Tibial artery (tissue), 4 donors: ENCODE results near the gene STIMATE.

Experiments
- DNase-seq, 2 donors: peaks; one replicate each; pipeline ENCODE4 v3.0.0-alpha.2; 2019
- H3K27ac ChIP-seq, 2 donors: fragments of 200-600 bp; sonication (generic) in 1 of 2; 1 replicate in 1 of 2; 2 replicates in 1 of 2; pipeline ENCODE4 v1.5.1; 2018 to 2019; ENCODE audit warnings: mild to moderate bottlenecking in 1 of 2
- H3K27me3 ChIP-seq, 2 donors: fragments of 200-600 bp; sonication (generic) in 1 of 2; one replicate each; pipeline versions ENCODE4 v1.5.1 to v1.6.0; 2016 to 2019
- H3K36me3 ChIP-seq, 3 donors: fragments of 200-600 bp; sonication (generic) in 2 of 3; one replicate each; pipeline ENCODE4 v1.5.1; 2016 to 2019; ENCODE audit warnings: mild to moderate bottlenecking in 2 of 3
- H3K4me1 ChIP-seq, 4 donors: fragments of 200-600 bp; sonication (generic) in 2 of 4; 1 replicate in 3 of 4; 2 replicates in 1 of 4; pipeline ENCODE4 v1.5.1; 2016 to 2019
- H3K4me3 ChIP-seq, 2 donors: fragments of 200-600 bp; sonication (generic) in 1 of 2; 1 replicate in 1 of 2; 2 replicates in 1 of 2; pipeline ENCODE4 v1.5.1; 2018 to 2019; ENCODE audit warnings: mild to moderate bottlenecking in 2 of 2
- H3K9me3 ChIP-seq, 3 donors: fragments of 200-600 bp; sonication (generic) in 1 of 3; one replicate each; pipeline ENCODE4 v1.5.1; 2016 to 2019
- intact Hi-C: fragments of 100-400 bp; cut with DNase I; formaldehyde crosslinking; loops from one replicate; pipeline ENCODE4 v1.15.0; 2023; ENCODE audit warnings: low total_unique reads
- TF ChIP-seq, protein P1 (sequence below), 2 experiments: fragments of 200-600 bp in 1 of 2; fragments of 450-650 bp in 1 of 2; IDR thresholded peaks; one replicate each; pipeline ENCODE4 v1.5.1; 2017 to 2019; ENCODE audit warnings: antibody characterized with exemption in 2 of 2, mild to moderate bottlenecking in 1 of 2, moderate library complexity in 1 of 2

STIMATE gene

DNA sequence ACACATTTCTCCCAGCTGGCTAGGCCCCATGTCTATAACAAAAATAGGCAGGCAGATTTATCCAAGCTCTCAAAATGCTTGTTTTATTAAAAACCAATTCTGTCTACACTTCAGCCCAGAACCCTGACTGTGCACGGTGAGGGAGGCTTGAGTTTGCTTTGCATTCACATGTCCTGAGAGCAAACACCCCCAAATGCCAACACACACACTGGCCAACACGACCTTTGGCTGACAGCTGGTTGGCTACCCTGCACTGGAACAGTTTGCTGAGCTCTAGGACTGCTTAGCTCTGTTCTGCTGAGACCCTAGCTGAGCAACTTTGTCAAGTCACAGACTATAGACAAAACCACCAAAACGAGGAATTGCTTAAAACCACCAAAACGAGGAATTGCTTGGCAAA lies 3.6 kb downstream of the STIMATE start:
- H3K4me3 ChIP-seq: no peak overlapping the region
- TF ChIP-seq, protein P1, sequence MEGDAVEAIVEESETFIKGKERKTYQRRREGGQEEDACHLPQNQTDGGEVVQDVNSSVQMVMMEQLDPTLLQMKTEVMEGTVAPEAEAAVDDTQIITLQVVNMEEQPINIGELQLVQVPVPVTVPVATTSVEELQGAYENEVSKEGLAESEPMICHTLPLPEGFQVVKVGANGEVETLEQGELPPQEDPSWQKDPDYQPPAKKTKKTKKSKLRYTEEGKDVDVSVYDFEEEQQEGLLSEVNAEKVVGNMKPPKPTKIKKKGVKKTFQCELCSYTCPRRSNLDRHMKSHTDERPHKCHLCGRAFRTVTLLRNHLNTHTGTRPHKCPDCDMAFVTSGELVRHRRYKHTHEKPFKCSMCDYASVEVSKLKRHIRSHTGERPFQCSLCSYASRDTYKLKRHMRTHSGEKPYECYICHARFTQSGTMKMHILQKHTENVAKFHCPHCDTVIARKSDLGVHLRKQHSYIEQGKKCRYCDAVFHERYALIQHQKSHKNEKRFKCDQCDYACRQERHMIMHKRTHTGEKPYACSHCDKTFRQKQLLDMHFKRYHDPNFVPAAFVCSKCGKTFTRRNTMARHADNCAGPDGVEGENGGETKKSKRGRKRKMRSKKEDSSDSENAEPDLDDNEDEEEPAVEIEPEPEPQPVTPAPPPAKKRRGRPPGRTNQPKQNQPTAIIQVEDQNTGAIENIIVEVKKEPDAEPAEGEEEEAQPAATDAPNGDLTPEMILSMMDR (IDR thresholded peaks at IDR 0.05): no peak
- intact Hi-C loops: loop anchor here (2.0 kb wide), 1 partner anchor 61 kb away; no protein-coding TSS in a partner anchor
- peak overlapping the region; percentile 85 to 89 for H3K27ac ChIP-seq
- H3K27me3 ChIP-seq: no peaks in the 10 kb centered on the region
- no peaks in the 10 kb centered on the region for H3K36me3 ChIP-seq
- H3K9me3 ChIP-seq: no peaks in the 10 kb centered on the region
- H3K4me1 ChIP-seq: peaks cover 0 to 81% (median 73%) of the 10 kb centered on the region in 4 donors
- peak in 1 of 2 donors; percentile 77 for DNase-seq

DNA sequence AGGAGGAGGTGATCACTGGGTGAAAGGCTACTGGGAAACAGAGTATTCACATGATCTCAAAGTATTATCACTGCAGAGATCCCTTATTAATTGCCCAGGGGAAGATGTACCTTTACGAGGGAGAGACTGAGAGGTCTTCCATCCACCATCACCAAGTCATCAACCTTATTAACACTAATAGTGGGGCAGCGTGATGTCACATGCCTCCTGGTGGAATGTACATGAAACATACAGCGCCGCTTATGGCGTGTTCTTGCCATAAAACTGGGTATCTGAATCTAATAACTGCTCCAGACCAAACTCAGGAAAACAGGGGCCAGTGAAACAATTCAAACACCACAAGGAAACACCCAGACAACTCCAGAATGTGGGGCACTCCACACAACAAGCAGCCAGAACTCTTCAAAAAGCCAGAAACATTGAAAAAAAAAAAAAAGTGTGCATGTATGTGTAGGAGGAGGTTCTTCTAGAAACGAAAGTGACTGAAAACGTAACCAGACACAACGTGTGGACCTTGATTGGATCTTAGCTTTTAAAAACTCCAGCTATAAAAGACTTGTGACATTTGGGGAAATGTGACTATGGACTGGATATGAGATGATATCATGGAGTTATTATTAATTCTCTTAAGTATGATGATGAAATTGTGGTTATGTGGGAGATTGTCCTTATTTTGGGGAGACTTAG lies 4.6 kb downstream of the STIMATE start:
- H3K36me3 ChIP-seq: no peaks in the 10 kb centered on the region
- TF ChIP-seq, protein P1 (IDR thresholded peaks at IDR 0.05): peak; percentile 3 to 22
- no peak for DNase-seq
- H3K27me3 ChIP-seq: no peaks in the 10 kb centered on the region
- no peaks in the 10 kb centered on the region for H3K9me3 ChIP-seq
- peak overlapping the region; percentile 31 to 34 for H3K4me3 ChIP-seq
- intact Hi-C loops: loop anchor here (2.0 kb wide), 1 partner anchor 60 kb away; no protein-coding TSS in a partner anchor
- H3K4me1 ChIP-seq: peaks cover 0 to 82% (median 69%) of the 10 kb centered on the region in 4 donors
- peak overlapping the region; percentile 85 to 89 for H3K27ac ChIP-seq

DNA sequence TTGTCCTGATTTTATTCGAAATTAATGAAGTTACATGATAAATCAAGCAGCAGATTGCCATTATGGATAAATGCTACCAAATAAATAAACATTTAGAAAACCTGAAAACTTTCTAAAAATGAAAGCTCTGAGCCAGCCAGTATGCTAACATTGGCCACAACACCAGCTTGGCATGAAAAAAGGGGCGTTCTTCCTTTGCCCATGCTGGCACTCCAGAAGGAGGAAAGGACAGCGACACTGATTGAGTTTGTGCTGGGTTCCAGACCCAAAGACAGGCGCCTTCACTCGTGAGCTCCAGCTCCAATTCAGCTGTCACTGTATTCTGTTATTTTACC lies 5.1 kb downstream of the STIMATE start:
- peak in 1 of 2 donors; percentile 74 for DNase-seq
- Histone ChIP-seq H3K36me3 (no peaks in the 10 kb centered on the region), H3K9me3 (no peaks in the 10 kb centered on the region), H3K4me3 (peak overlapping the region; percentile 31 to 34), H3K4me1 (peaks cover 0 to 81% (median 69%) of the 10 kb centered on the region in 4 donors), H3K27me3 (no peaks in the 10 kb centered on the region), H3K27ac (peak overlapping the region; percentile 85 to 89)
- TF ChIP-seq, protein P1 (IDR thresholded peaks at IDR 0.05): peak in 1 of 2 experiments; percentile 7
- intact Hi-C loops: loop anchor here (2.0 kb wide), 1 partner anchor 59 kb away; no protein-coding TSS in a partner anchor

DNA sequence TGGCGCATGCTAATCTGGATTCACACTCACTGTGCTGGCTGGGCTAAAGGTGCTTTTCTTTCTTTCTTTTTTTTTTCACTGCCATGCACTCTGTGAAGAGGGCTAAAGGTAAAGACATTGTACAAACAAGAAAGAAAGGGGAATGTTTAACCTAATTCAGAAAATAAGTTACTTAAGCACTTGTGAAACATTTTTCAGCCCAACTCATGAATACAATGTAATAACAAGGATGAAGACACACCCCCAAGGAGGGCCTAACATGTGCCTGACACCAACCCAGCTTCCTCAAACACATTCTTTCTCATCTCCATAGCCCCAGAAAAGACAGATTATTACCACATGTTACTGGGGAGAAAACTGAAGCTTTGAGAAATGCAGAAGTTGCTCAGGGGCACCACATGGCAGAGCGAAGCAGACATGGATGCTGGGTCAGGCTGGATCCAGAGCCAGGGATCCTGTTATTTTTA lies 5.7 kb downstream of the STIMATE start:
- intact Hi-C loops: loop anchor here (2.0 kb wide), 1 partner anchor 59 kb away; no protein-coding TSS in a partner anchor
- peak overlapping the region; percentile 31 to 34 for H3K4me3 ChIP-seq
- H3K4me1 ChIP-seq: peaks cover 0 to 84% (median 71%) of the 10 kb centered on the region in 4 donors
- no peaks in the 10 kb centered on the region for H3K9me3 ChIP-seq
- H3K36me3 ChIP-seq: no peaks in the 10 kb centered on the region
- peak overlapping the region; percentile 85 to 89 for H3K27ac ChIP-seq
- DNase-seq: peak in 1 of 2 donors; percentile 64
- TF ChIP-seq, protein P1 (IDR thresholded peaks at IDR 0.05): no peak
- no peaks in the 10 kb centered on the region for H3K27me3 ChIP-seq

DNA sequence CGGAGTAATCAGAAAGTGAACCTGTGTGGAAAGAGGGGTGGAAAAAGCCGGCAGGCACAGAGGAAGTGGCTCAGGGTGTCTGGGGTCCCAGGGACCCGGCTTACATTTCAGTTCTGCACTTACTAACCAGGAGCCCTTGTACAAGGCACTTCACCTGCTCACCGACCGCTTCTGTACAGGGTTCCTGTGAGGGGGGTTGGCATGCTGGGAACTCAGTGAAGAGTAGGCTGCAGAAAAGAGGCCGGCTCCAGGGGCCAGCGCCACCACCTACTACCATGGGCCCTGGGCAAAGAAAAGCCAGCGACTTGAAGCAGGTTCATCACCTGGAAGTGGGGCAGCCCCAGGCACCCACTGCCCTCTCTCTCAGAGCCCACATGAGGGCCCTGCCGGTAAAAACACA lies 6.2 kb downstream of the STIMATE start:
- intact Hi-C loops: no loop called here
- DNase-seq: no peak
- no peaks in the 10 kb centered on the region for H3K27me3 ChIP-seq
- H3K36me3 ChIP-seq: no peaks in the 10 kb centered on the region
- peaks cover 0 to 84% (median 67%) of the 10 kb centered on the region in 4 donors for H3K4me1 ChIP-seq
- no peaks in the 10 kb centered on the region for H3K9me3 ChIP-seq
- H3K27ac ChIP-seq: peak overlapping the region; percentile 85 to 89
- H3K4me3 ChIP-seq: no peak overlapping the region
- TF ChIP-seq, protein P1 (IDR thresholded peaks at IDR 0.05): no peak
